Measurements from ENCODE around the gene RIPOR1. TPM values are rescaled to one million over a fixed set of nuclear protein-coding genes. Genes with fewer than 3 reads are reported as not detected.

Gene RIPOR1
- polyA plus RNA-seq, 1 of the 3 experiments (the other 2 are of a cell fraction): 24.7 TPM

- Histone ChIP-seq H3K27me3 (ENCODE audit: insufficient read depth) (no peaks in the 10 kb centered on the region), H3F3A (replicated peaks; ENCODE audit: insufficient read depth) (peaks cover 21% of the 10 kb centered on the region), H3K79me2 (ENCODE audit: insufficient read depth) (peaks cover 42% of the 10 kb centered on the region), H3K9me3 (no peaks in the 10 kb centered on the region), H4K20me1 (ENCODE audit: insufficient read depth) (peaks cover 20% of the 10 kb centered on the region), H3K9ac (peak overlapping the region; percentile 81; the same call in 1 of the 2 replicates), H3K9me2 (no peaks in the 10 kb centered on the region), H3K4me1 (ENCODE audit: control insufficient read depth in 1 of 2, insufficient read depth in 2 of 2, low read depth in 1 of 2, low read length in 1 of 2) (peaks cover 5 to 13% of the 10 kb centered on the region in 2 experiments; a peak in 3 of 4 replicates), H3K36me3 (replicated peaks in 1 of 2; ENCODE audit: control insufficient read depth in 1 of 2, insufficient read depth in 2 of 2, low read length in 1 of 2) (no peaks in the 10 kb centered on the region), H2AFZ (ENCODE audit: low read depth) (no peak overlapping the region), H3K4me3 (ENCODE audit: low read depth in 2 of 2, low read length in 1 of 2) (peak overlapping the region in 1 of 2 experiments; percentile 75; a peak in 3 of 4 replicates), H3K27ac (ENCODE audit: low read depth in 2 of 2, low read length in 1 of 2) (peak overlapping the region; percentile 90 to 96), H3K4me2 (peak overlapping the region; percentile 89)
- TF ChIP-seq YY1 (IDR thresholded peaks at IDR 0.05; ENCODE audit: low read depth): no peak
- TF ChIP-seq USF2 (IDR thresholded peaks at IDR 0.05; ENCODE audit: borderline replicate concordance, low read depth, low read length): no peak
- TF ChIP-seq JUND (IDR thresholded peaks at IDR 0.05): no peak
- TF ChIP-seq FOXJ3 (CRISPR knock-in tag; IDR thresholded peaks at IDR 0.05): no peak
- no peak for TF ChIP-seq FOSL2 (IDR thresholded peaks at IDR 0.05; ENCODE audit: borderline replicate concordance, low read depth)
- TF ChIP-seq CHD2 (IDR thresholded peaks at IDR 0.05; ENCODE audit: low read length, partially characterized antibody): no peak
- no peak for TF ChIP-seq SIN3A (IDR thresholded peaks at IDR 0.05; ENCODE audit: borderline replicate concordance, low read depth, low read length)
- TF ChIP-seq MEF2A (IDR thresholded peaks at IDR 0.05; ENCODE audit: borderline replicate concordance, low read depth): no peak
- no peak for TF ChIP-seq NFIC (IDR thresholded peaks at IDR 0.05; ENCODE audit: borderline replicate concordance)
- TF ChIP-seq EP300 (IDR thresholded peaks at IDR 0.05; ENCODE audit: borderline replicate concordance in 1 of 2, low read depth in 1 of 2, low read length in 1 of 2): no peak
- TF ChIP-seq SMC3 (IDR thresholded peaks at IDR 0.05; ENCODE audit: low read depth, low read length): no peak
- TF ChIP-seq USF1 (IDR thresholded peaks at IDR 0.05; ENCODE audit: borderline replicate concordance, low read depth): no peak
- no peak for TF ChIP-seq RFX5 (IDR thresholded peaks at IDR 0.05; ENCODE audit: low read length)
- no peak for TF ChIP-seq TEAD4 (IDR thresholded peaks at IDR 0.05; ENCODE audit: borderline replicate concordance, insufficient read depth)
- 91% methylated on average over 8 of the region's 8 CpGs for WGBS (ENCODE audit: low lambda C conversion rate)
- POLR2A ChIA-PET: interaction anchor here (0.6 kb wide), 1 partner anchor 334 kb away, joined by 3 read pairs; the partner anchor contains the start of gene TMEM208
- CTCF ChIA-PET: interaction anchor here (2.1 to 11.6 kb wide), 7 partner anchors 12 to 83 kb away, joined by 7 to 86 read pairs (median 21); partner anchors contain the start of genes CARMIL2 and RIPOR1
- no peak for DNase-seq
Observed at GRCh38 chr16:67560827-67561342, 32.3 kb downstream of the RIPOR1 start.

- Histone ChIP-seq H2AFZ (ENCODE audit: low read depth) (peak overlapping the region; percentile 91), H3K79me2 (ENCODE audit: insufficient read depth) (peaks cover 48% of the 10 kb centered on the region), H3K36me3 (replicated peaks in 1 of 2; ENCODE audit: control insufficient read depth in 1 of 2, insufficient read depth in 2 of 2, low read length in 1 of 2) (no peaks in the 10 kb centered on the region), H3F3A (replicated peaks; ENCODE audit: insufficient read depth) (peaks cover 15% of the 10 kb centered on the region), H3K9me2 (no peaks in the 10 kb centered on the region), H3K27me3 (ENCODE audit: insufficient read depth) (no peaks in the 10 kb centered on the region), H3K4me1 (ENCODE audit: control insufficient read depth in 1 of 2, insufficient read depth in 2 of 2, low read depth in 1 of 2, low read length in 1 of 2) (peaks cover 0 to 13% of the 10 kb centered on the region in 2 experiments; a peak in 3 of 4 replicates), H3K4me2 (peak overlapping the region; percentile 89), H3K9ac (peak overlapping the region; percentile 81), H3K9me3 (no peaks in the 10 kb centered on the region), H3K27ac (ENCODE audit: low read depth in 2 of 2, low read length in 1 of 2) (peak overlapping the region; percentile 90 to 96), H4K20me1 (ENCODE audit: insufficient read depth) (peaks cover 25% of the 10 kb centered on the region), H3K4me3 (ENCODE audit: low read depth in 2 of 2, low read length in 1 of 2) (peak overlapping the region; percentile 73 to 75)
- DNase-seq: no peak
- ChIA-PET CTCF (interaction anchor here (0.8 to 11.6 kb wide), 20 partner anchors 11 to 255 kb away, joined by 3 to 86 read pairs (median 12); partner anchors contain the start of genes ACD, C16orf86, CARMIL2 and ENKD1), POLR2A (interaction anchor here (0.6 to 1.8 kb wide), 8 partner anchors 11 to 335 kb away, joined by 3 to 13 read pairs (median 4); partner anchors contain the start of genes ACD, ATP6V0D1, C16orf86 and ENKD1)
- 4% methylated on average over 8 of the region's 8 CpGs for whole genome bisulfite sequencing (ENCODE audit: low lambda C conversion rate)
- TF ChIP-seq FOXJ3 (CRISPR knock-in tag; IDR thresholded peaks at IDR 0.05): no peak
- TF ChIP-seq NRF1 (IDR thresholded peaks at IDR 0.05; ENCODE audit: low read depth, low read length): no peak
- TF ChIP-seq RXRA (IDR thresholded peaks at IDR 0.05; ENCODE audit: borderline replicate concordance, low read depth): no peak
- no peak for TF ChIP-seq EZH2phosphoT487 (IDR thresholded peaks at IDR 0.05; ENCODE audit: borderline replicate concordance, low read depth)
- TF ChIP-seq SMC3 (IDR thresholded peaks at IDR 0.05; ENCODE audit: low read depth, low read length): no peak
- TF ChIP-seq GATA2 (CRISPR knock-in tag; IDR thresholded peaks at IDR 0.05): no peak
- TF ChIP-seq POLR2AphosphoS5 (IDR thresholded peaks at IDR 0.05; ENCODE audit: low read depth, low read length): no peak
- no peak for TF ChIP-seq RAD21 (IDR thresholded peaks at IDR 0.05; ENCODE audit: low read length)
- no peak for TF ChIP-seq TEAD4 (IDR thresholded peaks at IDR 0.05; ENCODE audit: borderline replicate concordance, insufficient read depth)
- TF ChIP-seq IRF3 (IDR thresholded peaks at IDR 0.05; ENCODE audit: low read depth, low read length): no peak
- no peak for TF ChIP-seq USF1 (IDR thresholded peaks at IDR 0.05; ENCODE audit: borderline replicate concordance, low read depth)
- no peak for TF ChIP-seq FOXM1 (IDR thresholded peaks at IDR 0.05; ENCODE audit: low read depth)
- TF ChIP-seq RCOR1 (IDR thresholded peaks at IDR 0.05; ENCODE audit: low read length): no peak
- no peak for TF ChIP-seq MAX (IDR thresholded peaks at IDR 0.05; ENCODE audit: low read depth)
Observed at GRCh38 chr16:67561501-67561823, 32.8 kb downstream of the RIPOR1 start.

Data from SK-N-SH (cell line).